Hepatocyte (in vitro differentiated cells): ENCODE results near the gene AGT.

Source experiments
- CTCF ChIP-seq: fragments of 200-600 bp; sonication (generic); IDR thresholded peaks from 2 replicates; pipeline ENCODE4 v1.5.1; 2016; ENCODE audit warnings: antibody characterized with exemption, mild to moderate bottlenecking; ENCODE audit not compliant: poor library complexity
- EZH2phosphoT487 ChIP-seq: fragments of 200-600 bp; sonication (generic); IDR thresholded peaks from one replicate; pipeline ENCODE4 v1.6.1; 2018; ENCODE audit warnings: antibody characterized with exemption, mild to moderate bottlenecking, low read depth, moderate library complexity; ENCODE audit not compliant: unreplicated experiment, severe bottlenecking

GRCh38 chr1:230746617-230747016 is 32.7 kb upstream of the AGT start:
- no peak for TF ChIP-seq EZH2phosphoT487
- no peak for TF ChIP-seq CTCF
